ENCODE measurements around the gene GALNT16. TPM values are rescaled to one million over a fixed set of nuclear protein-coding genes. Genes with fewer than 3 reads are reported as not detected.

GALNT16 gene
- total RNA-seq, 2 experiments from 2014 or later, result not detected

- Histone ChIP-seq H3K4me3 (ENCODE audit: low read length) (no peak overlapping the region), H3K27ac (ENCODE audit: low read depth in 1 of 2, low read length in 2 of 2) (no peak overlapping the region), H3K36me3 (ENCODE audit: insufficient read depth, low read length) (no peaks in the 10 kb centered on the region), H3K4me1 (ENCODE audit: insufficient read depth, low read length) (no peaks in the 10 kb centered on the region), H3K27me3 (ENCODE audit: control insufficient read depth in 1 of 2, insufficient read depth in 2 of 2, low read length in 2 of 2) (no peaks in the 10 kb centered on the region), H3K9me3 (ENCODE audit: control insufficient read depth in 1 of 2, insufficient read depth in 1 of 2, low read length in 2 of 2) (no peaks in the 10 kb centered on the region)
- no peak overlapping the region for H3K4me3 Mint-ChIP-seq
- no peak for TF ChIP-seq CTCF (IDR thresholded peaks at IDR 0.05)
- ATAC-seq (ENCODE audit: poor library complexity), result no peak
- no peaks in the 10 kb centered on the region for H3K36me3 Mint-ChIP-seq (ENCODE audit: low read depth)
- POLR2A ChIA-PET, result no interaction called here
- H3K9me3 Mint-ChIP-seq, result no peaks in the 10 kb centered on the region
- H3K4me1 Mint-ChIP-seq (ENCODE audit: low read depth), result no peaks in the 10 kb centered on the region
- no peak for DNase-seq
- CTCF ChIA-PET, result no interaction called here
- intact Hi-C loops (cut with DNase I, micrococcal nuclease), result no loop called here
- no peak overlapping the region for H3K27ac Mint-ChIP-seq
- no peaks in the 10 kb centered on the region for H3K27me3 Mint-ChIP-seq
Observed at GRCh38 chr14:69366069-69366468, 106.1 kb downstream of the GALNT16 start.

GRCh38 chr14:69366761-69367160 is 106.8 kb downstream of the GALNT16 start:
- intact Hi-C loops (cut with DNase I, micrococcal nuclease), result no loop called here
- Histone ChIP-seq H3K9me3 (ENCODE audit: control insufficient read depth in 1 of 2, insufficient read depth in 1 of 2, low read length in 2 of 2) (no peaks in the 10 kb centered on the region), H3K4me1 (ENCODE audit: insufficient read depth, low read length) (no peaks in the 10 kb centered on the region), H3K27me3 (ENCODE audit: control insufficient read depth in 1 of 2, insufficient read depth in 2 of 2, low read length in 2 of 2) (no peaks in the 10 kb centered on the region), H3K4me3 (ENCODE audit: low read length) (no peak overlapping the region), H3K27ac (ENCODE audit: low read depth in 1 of 2, low read length in 2 of 2) (no peak overlapping the region), H3K36me3 (ENCODE audit: insufficient read depth, low read length) (no peaks in the 10 kb centered on the region)
- DNase-seq (no peak), ATAC-seq (ENCODE audit: poor library complexity) (no peak)
- Mint-ChIP-seq H3K27me3 (no peaks in the 10 kb centered on the region), H3K4me1 (ENCODE audit: low read depth) (no peaks in the 10 kb centered on the region), H3K27ac (no peak overlapping the region), H3K9me3 (no peaks in the 10 kb centered on the region), H3K36me3 (ENCODE audit: low read depth) (peaks cover under 1% of the 10 kb centered on the region), H3K4me3 (no peak overlapping the region)
- TF ChIP-seq CTCF (IDR thresholded peaks at IDR 0.05), result no peak
- ChIA-PET CTCF (no interaction called here), POLR2A (no interaction called here)

- H3K27me3 ChIP-seq (ENCODE audit: control insufficient read depth in 1 of 2, insufficient read depth in 2 of 2, low read length in 2 of 2), result no peaks in the 10 kb centered on the region
- no peak overlapping the region for H3K27ac ChIP-seq (ENCODE audit: low read depth in 1 of 2, low read length in 2 of 2)
- no peak for TF ChIP-seq CTCF (IDR thresholded peaks at IDR 0.05)
- Mint-ChIP-seq H3K4me1 (ENCODE audit: low read depth) (no peaks in the 10 kb centered on the region), H3K27me3 (no peaks in the 10 kb centered on the region), H3K4me3 (no peak overlapping the region), H3K36me3 (ENCODE audit: low read depth) (peaks cover 4% of the 10 kb centered on the region), H3K27ac (no peak overlapping the region), H3K9me3 (no peaks in the 10 kb centered on the region)
- ATAC-seq (ENCODE audit: poor library complexity), result no peak
- no peak overlapping the region for H3K4me3 ChIP-seq (ENCODE audit: low read length)
- H3K36me3 ChIP-seq (ENCODE audit: insufficient read depth, low read length), result no peaks in the 10 kb centered on the region
- intact Hi-C loops (cut with DNase I, micrococcal nuclease), result no loop called here
- H3K9me3 ChIP-seq (ENCODE audit: control insufficient read depth in 1 of 2, insufficient read depth in 1 of 2, low read length in 2 of 2), result no peaks in the 10 kb centered on the region
- no peaks in the 10 kb centered on the region for H3K4me1 ChIP-seq (ENCODE audit: insufficient read depth, low read length)
- ChIA-PET POLR2A (interaction anchor here (1.3 kb wide), 1 partner anchor 11 kb away, joined by 3 read pairs; no protein-coding TSS in a partner anchor), CTCF (no interaction called here)
- no peak for DNase-seq
Observed at GRCh38 chr14:69368381-69368780, 108.4 kb downstream of the GALNT16 start.

All from CD4-positive, alpha-beta T cell (primary cell).